ENCODE data around the gene PPP1R15A.

GRCh38 chr19:48920949-48921348 lies 48.7 kb downstream of the PPP1R15A start:
- no peak for TF ChIP-seq CTCF (IDR thresholded peaks at IDR 0.05)
- TF ChIP-seq POLR2A (IDR thresholded peaks at IDR 0.05) = no peak
- TF ChIP-seq POLR2AphosphoS5 (IDR thresholded peaks at IDR 0.05) = no peak

Data from prostate gland (tissue), 2 donors.